Activated T-helper 1 cell treated with anti-CD3 and anti-CD28 coated beads, Interleukin-12 subunit alpha, Interleukin-12 subunit beta, Interleukin-2, Interleukin-4 antibody, amounts not matched to agents 30 ng/mL and 10 ng/mL and 1 ng/mL, durations not matched to agents 14 hours and 24 hours and 36 hours (primary cell): Measurements from ENCODE around the gene SPEN. TPM values are rescaled to one million over a fixed set of nuclear protein-coding genes. Genes with fewer than 3 reads are reported as not detected.

ENCODE experiments used
- DNase-seq: peaks from one replicate; pipeline ENCODE4 v3.0.0; 2021; ENCODE audit warnings: low spot score
- H3K27ac Mint-ChIP-seq: one replicate; pipeline ENCODE4 v1.8.0; 2021; ENCODE audit warnings: mild to moderate bottlenecking, mixed read lengths
- H3K27me3 Mint-ChIP-seq: one replicate; pipeline ENCODE4 v1.8.0; 2022; ENCODE audit warnings: mild to moderate bottlenecking, moderate library complexity, mixed read lengths; ENCODE audit not compliant: insufficient read depth
- H3K36me3 Mint-ChIP-seq: one replicate; pipeline ENCODE4 v1.8.0; 2021; ENCODE audit warnings: low read depth, mixed read lengths
- H3K4me1 Mint-ChIP-seq: one replicate; pipeline ENCODE4 v1.8.0; 2021; ENCODE audit warnings: low read depth, mixed read lengths
- H3K4me3 Mint-ChIP-seq: one replicate; pipeline ENCODE4 v1.8.0; 2021; ENCODE audit warnings: mild to moderate bottlenecking, moderate library complexity, mixed read lengths
- H3K9me3 Mint-ChIP-seq: one replicate; pipeline ENCODE4 v1.8.0; 2021; ENCODE audit warnings: mixed read lengths
- intact Hi-C: fragments of 100-400 bp; cut with micrococcal nuclease; formaldehyde crosslinking; loops from one replicate; pipeline ENCODE4 v1.15.1; 2024
- total RNA-seq: library from RNA; stranded (reverse); gene quantifications from 2 replicates; pipeline ENCODE4 v1.2.3, GENCODE V29; 2022

Gene SPEN
- total RNA-seq, 1 donor from 2014 or later, result 81.9 TPM

GRCh38 chr1:15948091-15948591, 100.6 kb downstream of the SPEN start:
- H3K9me3 Mint-ChIP-seq, result no peaks in the 10 kb centered on the region
- no peak for DNase-seq
- no peaks in the 10 kb centered on the region for H3K27me3 Mint-ChIP-seq
- H3K36me3 Mint-ChIP-seq, result peaks cover 44% of the 10 kb centered on the region
- H3K4me1 Mint-ChIP-seq, result peaks cover 63% of the 10 kb centered on the region
- peak overlapping the region; percentile 98 for H3K27ac Mint-ChIP-seq
- peak overlapping the region; percentile 31 for H3K4me3 Mint-ChIP-seq
- intact Hi-C loops, result no loop called here

DNA sequence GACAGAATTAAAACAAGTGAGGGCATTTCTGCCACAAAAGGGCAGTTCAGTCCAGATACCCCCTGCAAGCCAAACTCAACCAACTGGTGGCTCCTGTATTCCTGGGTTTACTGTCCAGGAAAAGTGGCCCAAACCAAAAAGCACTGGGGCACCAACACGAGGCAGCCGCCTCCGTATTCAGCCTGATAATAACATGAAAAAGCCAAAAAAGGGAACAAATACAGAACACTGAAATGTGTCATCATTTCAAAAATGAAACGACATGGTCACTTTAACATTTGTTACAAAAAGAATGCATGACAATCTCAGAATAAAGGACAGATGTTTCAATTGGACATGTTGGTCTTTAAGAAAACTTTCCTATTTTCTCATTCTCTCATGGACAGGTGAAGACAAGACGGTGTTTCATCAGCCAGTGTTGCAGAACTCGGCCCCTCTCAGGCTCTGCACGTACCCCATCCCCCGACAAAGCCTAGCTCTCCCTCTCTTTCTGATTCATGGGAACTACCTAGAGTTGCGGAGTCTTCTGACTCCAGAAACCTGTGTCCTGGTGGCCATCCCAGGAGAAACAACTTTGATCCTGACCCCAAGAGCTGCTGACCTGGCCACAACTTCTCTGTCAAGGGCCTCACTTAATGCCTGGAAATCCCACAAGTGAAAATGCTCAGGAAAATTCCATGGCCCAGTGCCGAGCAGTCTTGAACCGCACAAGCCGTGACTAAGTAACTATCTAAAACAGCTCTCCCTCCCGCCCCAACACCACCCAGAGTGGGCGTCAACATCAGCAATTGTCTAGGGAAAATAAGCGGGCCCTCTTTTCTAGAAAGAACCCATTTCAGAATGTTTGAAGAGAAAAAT, 101.3 kb downstream of the SPEN start:
- intact Hi-C loops, result loop anchor here (1.0 kb wide), 1 partner anchor 30 kb away; no protein-coding TSS in a partner anchor
- Mint-ChIP-seq H3K27me3 (no peaks in the 10 kb centered on the region), H3K36me3 (peaks cover 44% of the 10 kb centered on the region), H3K9me3 (no peaks in the 10 kb centered on the region), H3K4me3 (peak overlapping the region; percentile 56), H3K4me1 (peaks cover 70% of the 10 kb centered on the region), H3K27ac (peak overlapping the region; percentile 98)
- no peak for DNase-seq

DNA sequence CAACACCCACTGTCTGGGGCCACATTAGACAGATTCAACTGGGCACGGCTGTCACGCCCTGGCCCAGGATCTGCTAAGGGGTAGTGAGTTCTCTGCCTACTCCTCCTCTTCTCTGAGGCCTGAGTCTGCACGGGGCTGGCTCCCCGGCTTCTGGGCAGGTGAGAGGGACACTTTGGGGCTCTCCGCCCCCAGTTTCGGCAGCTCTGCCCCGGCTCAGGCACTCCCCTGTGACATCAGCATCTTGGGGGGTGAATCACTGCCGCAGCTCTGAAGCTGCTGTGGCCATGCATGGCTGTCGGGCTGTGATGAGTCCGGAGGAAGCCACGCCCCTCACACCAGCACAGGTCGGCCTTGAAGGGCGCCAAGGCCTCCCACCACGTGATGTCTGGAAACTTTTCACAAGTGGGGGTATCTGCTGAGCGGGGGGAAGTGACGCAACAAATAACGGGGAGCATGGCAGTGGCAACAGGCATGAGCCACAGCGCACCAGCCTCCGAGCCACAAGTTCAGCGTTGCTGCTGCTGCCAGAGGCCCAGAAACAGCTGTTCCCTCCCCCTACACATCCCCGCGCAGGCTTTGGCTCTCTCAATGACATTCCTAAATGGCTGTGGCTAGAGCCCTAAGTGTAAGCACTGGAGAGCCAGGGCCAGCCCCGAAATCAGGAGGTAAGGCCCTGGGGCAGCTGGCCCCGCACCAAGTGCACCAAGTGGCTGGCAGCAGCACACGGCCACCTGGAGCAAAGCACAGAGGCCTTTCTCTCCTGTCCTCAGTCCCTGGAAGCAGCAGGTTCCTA, 102.1 kb downstream of the SPEN start:
- H3K27me3 Mint-ChIP-seq, result no peaks in the 10 kb centered on the region
- H3K4me1 Mint-ChIP-seq, result peaks cover 77% of the 10 kb centered on the region
- DNase-seq, result peak; percentile 53
- no peaks in the 10 kb centered on the region for H3K9me3 Mint-ChIP-seq
- H3K4me3 Mint-ChIP-seq, result peak overlapping the region; percentile 73
- H3K36me3 Mint-ChIP-seq, result peaks cover 47% of the 10 kb centered on the region
- intact Hi-C loops, result loop anchor here (1.0 kb wide), 2 partner anchors 30 to 102 kb away; partner anchors contain the start of gene SPEN
- H3K27ac Mint-ChIP-seq, result peak overlapping the region; percentile 98

GRCh38 chr1:15950302-15950701, 102.8 kb downstream of the SPEN start:
- peak overlapping the region; percentile 98 for H3K27ac Mint-ChIP-seq
- no peak for DNase-seq
- H3K4me3 Mint-ChIP-seq, result peak overlapping the region; percentile 73
- H3K4me1 Mint-ChIP-seq, result peaks cover 82% of the 10 kb centered on the region
- H3K36me3 Mint-ChIP-seq, result peaks cover 51% of the 10 kb centered on the region
- H3K9me3 Mint-ChIP-seq, result no peaks in the 10 kb centered on the region
- H3K27me3 Mint-ChIP-seq, result no peaks in the 10 kb centered on the region
- intact Hi-C loops, result loop anchor here (1.0 kb wide), 1 partner anchor 103 kb away; the partner anchor contains the start of gene SPEN

- intact Hi-C loops, result loop anchor here (1.0 kb wide), 5 partner anchors 8 to 116 kb away; partner anchors contain the start of genes SPEN and ZBTB17
- DNase-seq, result peak; percentile 40
Measured at GRCh38 chr1:15950763-15951295, 103.3 kb downstream of the SPEN start.

GRCh38 chr1:15951341-15952153, 104.0 kb downstream of the SPEN start:
- no peaks in the 10 kb centered on the region for H3K9me3 Mint-ChIP-seq
- intact Hi-C loops, result loop anchor here (1.0 to 2.0 kb wide), 5 partner anchors 8 to 116 kb away; partner anchors contain the start of gene ZBTB17
- no peak for DNase-seq
- H3K4me1 Mint-ChIP-seq, result peaks cover 90% of the 10 kb centered on the region
- no peaks in the 10 kb centered on the region for H3K27me3 Mint-ChIP-seq
- peak overlapping the region; percentile 73 for H3K4me3 Mint-ChIP-seq
- H3K36me3 Mint-ChIP-seq, result peaks cover 52% of the 10 kb centered on the region
- peak overlapping the region; percentile 98 for H3K27ac Mint-ChIP-seq

More at GRCh38 chr1:15950763-15951295, 103.3 kb downstream of the SPEN start:
- no peaks in the 10 kb centered on the region for H3K9me3 Mint-ChIP-seq
- peak overlapping the region; percentile 73 for H3K4me3 Mint-ChIP-seq
- H3K27me3 Mint-ChIP-seq, result no peaks in the 10 kb centered on the region
- H3K27ac Mint-ChIP-seq, result peak overlapping the region; percentile 98
- peaks cover 51% of the 10 kb centered on the region for H3K36me3 Mint-ChIP-seq
- H3K4me1 Mint-ChIP-seq, result peaks cover 87% of the 10 kb centered on the region

- Mint-ChIP-seq H3K27ac (peak overlapping the region; percentile 98), H3K9me3 (no peaks in the 10 kb centered on the region), H3K27me3 (no peaks in the 10 kb centered on the region), H3K4me1 (peaks cover 96% of the 10 kb centered on the region), H3K36me3 (peaks cover 55% of the 10 kb centered on the region), H3K4me3 (peak overlapping the region; percentile 73)
- intact Hi-C loops, result loop anchor here (2.0 kb wide), 1 partner anchor 54 kb away; no protein-coding TSS in a partner anchor
- peak; percentile 26 for DNase-seq
Measured at GRCh38 chr1:15952317-15953258, 105.1 kb downstream of the SPEN start.

DNA sequence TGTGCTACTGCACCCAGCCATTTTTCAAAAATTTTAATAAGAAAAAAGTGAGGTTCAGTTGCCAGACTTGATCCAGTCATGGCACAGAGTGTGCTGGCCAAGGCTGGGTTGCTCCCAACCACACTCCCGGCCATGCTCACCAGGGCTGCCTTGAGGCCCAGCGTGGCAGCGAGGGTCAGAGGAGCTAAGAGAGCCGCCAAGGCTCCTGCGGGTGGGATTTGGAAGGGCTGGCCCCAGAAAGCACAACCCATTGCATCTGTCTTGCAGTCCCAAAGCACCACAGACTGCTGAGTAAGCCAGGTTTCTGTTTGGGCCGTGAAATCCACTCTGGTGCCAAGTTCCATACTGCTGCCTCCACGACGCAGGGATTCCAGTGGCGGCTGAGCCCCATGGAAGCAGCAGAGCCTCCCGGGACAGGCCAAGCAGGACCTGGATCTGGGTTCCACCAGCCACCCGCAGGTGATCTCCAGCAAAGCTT, 105.8 kb downstream of the SPEN start:
- Mint-ChIP-seq H3K9me3 (no peaks in the 10 kb centered on the region), H3K36me3 (peaks cover 54% of the 10 kb centered on the region), H3K27ac (peak overlapping the region; percentile 67), H3K4me3 (peak overlapping the region; percentile 17), H3K4me1 (peaks cover 96% of the 10 kb centered on the region), H3K27me3 (no peaks in the 10 kb centered on the region)
- intact Hi-C loops, result loop anchor here (2.0 kb wide), 1 partner anchor 53 kb away; no protein-coding TSS in a partner anchor
- DNase-seq, result no peak

- H3K4me1 Mint-ChIP-seq, result peaks cover 96% of the 10 kb centered on the region
- intact Hi-C loops, result loop anchor here (2.0 kb wide), 1 partner anchor 53 kb away; no protein-coding TSS in a partner anchor
- H3K9me3 Mint-ChIP-seq, result no peaks in the 10 kb centered on the region
- no peak for DNase-seq
- H3K27ac Mint-ChIP-seq, result peak overlapping the region; percentile 67
- peaks cover 53% of the 10 kb centered on the region for H3K36me3 Mint-ChIP-seq
- no peaks in the 10 kb centered on the region for H3K27me3 Mint-ChIP-seq
- H3K4me3 Mint-ChIP-seq, result no peak overlapping the region
Measured at GRCh38 chr1:15953791-15954241, 106.3 kb downstream of the SPEN start.

DNA sequence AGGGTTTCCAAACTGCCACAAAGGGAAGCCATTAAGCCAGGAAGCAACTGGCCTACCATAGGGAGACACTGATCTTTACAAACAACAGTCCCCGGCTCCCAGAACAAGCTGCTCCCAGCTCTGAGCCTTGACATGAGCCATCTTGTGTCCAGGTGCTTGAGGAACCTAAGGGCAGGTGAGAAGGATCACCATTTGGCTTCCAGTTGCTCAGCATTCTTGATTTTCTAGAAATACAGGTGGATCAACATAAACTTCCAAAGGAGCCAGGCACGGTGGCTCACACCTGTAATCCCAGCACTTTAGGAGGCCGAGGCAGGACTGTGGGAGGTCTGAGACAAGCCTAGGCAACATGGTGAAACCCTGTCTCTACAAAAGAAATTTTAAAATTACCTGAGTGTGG, 106.8 kb downstream of the SPEN start:
- Mint-ChIP-seq H3K4me1 (peaks cover 96% of the 10 kb centered on the region), H3K4me3 (no peak overlapping the region), H3K27me3 (no peaks in the 10 kb centered on the region), H3K36me3 (peaks cover 49% of the 10 kb centered on the region), H3K9me3 (no peaks in the 10 kb centered on the region), H3K27ac (peak overlapping the region; percentile 67)
- intact Hi-C loops, result no loop called here
- DNase-seq, result no peak

GRCh38 chr1:15955552-15955951, 108.0 kb downstream of the SPEN start:
- H3K27ac Mint-ChIP-seq, result peak overlapping the region; percentile 85
- intact Hi-C loops, result no loop called here
- no peaks in the 10 kb centered on the region for H3K9me3 Mint-ChIP-seq
- peaks cover 45% of the 10 kb centered on the region for H3K36me3 Mint-ChIP-seq
- no peak for DNase-seq
- H3K4me1 Mint-ChIP-seq, result peaks cover 96% of the 10 kb centered on the region
- H3K4me3 Mint-ChIP-seq, result peak overlapping the region; percentile 20
- no peaks in the 10 kb centered on the region for H3K27me3 Mint-ChIP-seq
